ENCODE measurements around the gene CARMIL1. TPM values are rescaled to one million over a fixed set of nuclear protein-coding genes. Genes with fewer than 3 reads are reported as not detected.
"Not testable (repeated sequence)": the region's sequence is repeated elsewhere in the genome, so short reads cannot be mapped to it uniquely, and the experiment has no call there.

The CARMIL1 gene
- total RNA-seq, 1 experiment from 2014 or later, result 23.6 TPM

DNA sequence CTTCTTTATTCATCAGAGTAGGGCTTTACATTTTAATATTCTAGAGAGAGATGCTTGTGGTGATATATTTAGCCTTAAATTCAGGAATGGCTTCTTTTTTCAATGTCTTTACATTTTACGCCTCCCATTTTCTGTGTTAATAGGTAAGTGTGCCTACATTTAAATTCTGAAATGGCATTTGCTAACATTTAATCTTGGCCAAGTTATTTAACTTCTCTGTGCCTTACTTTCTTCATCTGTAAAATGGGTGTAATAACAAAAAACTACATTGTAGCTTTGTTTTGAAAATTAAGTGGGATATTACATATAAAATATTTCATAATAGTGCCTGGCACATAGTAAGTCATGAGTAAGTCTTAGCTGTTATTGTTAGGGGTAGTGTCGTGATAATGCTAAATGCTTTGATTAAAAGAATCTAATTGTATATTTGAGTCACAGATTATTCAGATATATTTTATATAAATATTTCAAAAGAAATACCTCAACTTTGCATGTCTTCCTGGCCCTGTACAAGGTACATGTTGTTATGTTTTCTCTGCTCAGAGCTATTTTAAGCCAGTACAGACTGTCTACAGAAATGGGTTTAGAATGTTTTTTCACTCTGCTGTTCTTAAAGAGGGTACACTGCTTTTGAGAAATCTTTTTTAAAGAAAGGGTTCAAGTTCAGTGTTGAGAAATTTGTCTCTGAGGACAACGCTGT lies 18.8 kb downstream of the CARMIL1 start:
- peaks cover 7% of the 10 kb centered on the region; the same call in 1 of the 2 replicates for H3K4me1 ChIP-seq (ENCODE audit: insufficient read depth, low read length)
- H3K4me3 Mint-ChIP-seq, result no peak overlapping the region
- no peak overlapping the region for H4K91ac ChIP-seq (ENCODE audit: insufficient read length, low read depth, low read length)
- no peak for TF ChIP-seq CTCF (conservative IDR thresholded peaks at IDR 0.05)
- H3K56ac ChIP-seq (ENCODE audit: insufficient read length, low read depth, low read length), result no peak overlapping the region
- no peaks in the 10 kb centered on the region for H3K23me2 ChIP-seq (ENCODE audit: insufficient read length, low read depth, low read length, poor library complexity, severe bottlenecking)
- H3K27me3 ChIP-seq (ENCODE audit: insufficient read depth, low read length), result no peaks in the 10 kb centered on the region
- no peak overlapping the region for H2BK120ac ChIP-seq (ENCODE audit: low read depth, low read length, poor library complexity, severe bottlenecking)
- no peak overlapping the region for H3K27ac Mint-ChIP-seq
- no peak overlapping the region for H3K4ac ChIP-seq (ENCODE audit: low read depth, low read length)
- no peak overlapping the region for H2AFZ ChIP-seq (ENCODE audit: low read length)
- H3K14ac ChIP-seq (ENCODE audit: insufficient read depth, low read length), result no peak overlapping the region
- no peak overlapping the region for H2BK15ac ChIP-seq (ENCODE audit: low read depth, low read length)
- H2AK5ac ChIP-seq (ENCODE audit: insufficient read length, low read length), result no peak overlapping the region
- DNase-seq, result no peak
- no peak overlapping the region for H3K23ac ChIP-seq (ENCODE audit: insufficient read length, low read depth, low read length)
- H3T11ph ChIP-seq (ENCODE audit: low read length), result no peak overlapping the region
- no peaks in the 10 kb centered on the region for H4K20me1 ChIP-seq (ENCODE audit: control insufficient read depth, insufficient read depth, insufficient read length)
- no CpG with 5 or more reads among the region's 3 CpGs for WGBS (ENCODE audit: extremely low coverage, insufficient read length, low lambda C conversion rate)
- H3K4me2 ChIP-seq (ENCODE audit: insufficient read depth, insufficient read length, low read length), result no peak overlapping the region
- peaks cover 5% of the 10 kb centered on the region; the same call in 1 of the 2 replicates for H3K79me2 ChIP-seq (ENCODE audit: insufficient read depth, low read length)
- 0 out of 7 replicates have a peak, but pooled peaks cover 0 to 2% (median 0%) of the 10 kb centered on the region in 3 experiments for H3K36me3 Mint-ChIP-seq (ENCODE audit: insufficient read depth in 1 of 3, low read depth in 3 of 3)
- peaks cover 26 to 29% of the 10 kb centered on the region in 2 experiments for H3K4me1 Mint-ChIP-seq
- H3K9me3 ChIP-seq (ENCODE audit: control insufficient read depth, low read depth, low read length), result no peaks in the 10 kb centered on the region
- no peak overlapping the region for H2BK12ac ChIP-seq (ENCODE audit: insufficient read length, low read depth, low read length)
- peaks cover 7% of the 10 kb centered on the region for H3K79me1 ChIP-seq (ENCODE audit: insufficient read depth, low read depth, low read length, poor library complexity, severe bottlenecking)
- H3K18ac ChIP-seq (ENCODE audit: insufficient read length, low read depth, low read length), result no peak overlapping the region
- no peak overlapping the region for H3K9ac ChIP-seq (ENCODE audit: extremely low read depth, insufficient read length, low read length)
- H2BK20ac ChIP-seq (ENCODE audit: low read depth, low read length, poor library complexity, severe bottlenecking), result no peak overlapping the region
- H2BK5ac ChIP-seq (ENCODE audit: insufficient read length, low read length), result no peak overlapping the region
- H3K27ac ChIP-seq (ENCODE audit: insufficient read length, low read depth, low read length), result no peak overlapping the region
- H3K9me3 Mint-ChIP-seq, result no peaks in the 10 kb centered on the region
- no peak overlapping the region for H4K5ac ChIP-seq (ENCODE audit: insufficient read length, low read depth, low read length)
- H3K27me3 Mint-ChIP-seq (ENCODE audit: low read depth), result no peaks in the 10 kb centered on the region
- no peak overlapping the region for H4K8ac ChIP-seq (replicated peaks; ENCODE audit: insufficient read length, low read depth, low read length)

DNA sequence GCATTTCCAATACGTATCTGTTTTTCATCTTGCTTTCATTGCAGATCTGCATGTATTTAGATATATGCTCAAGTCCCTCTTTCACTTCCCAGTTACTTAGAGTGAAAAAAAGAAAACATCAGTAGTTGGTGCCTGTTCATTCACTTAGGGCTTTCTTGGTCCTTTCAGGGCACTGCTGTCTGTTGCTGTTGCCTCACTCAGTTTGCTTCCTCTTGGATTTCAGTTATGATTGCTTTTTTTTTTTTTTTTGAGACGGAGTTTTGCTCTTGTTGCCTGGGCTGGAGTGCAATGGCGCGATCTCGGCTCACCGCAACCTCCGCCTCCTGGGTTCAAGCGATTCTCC lies 19.3 kb downstream of the CARMIL1 start:
- not testable (repeated sequence) for H3K56ac ChIP-seq (ENCODE audit: insufficient read length, low read depth, low read length); DNase-seq; H3K4me1 ChIP-seq (ENCODE audit: insufficient read depth, low read length); H2AFZ ChIP-seq (ENCODE audit: low read length); H3K79me1 ChIP-seq (ENCODE audit: insufficient read depth, low read depth, low read length, poor library complexity, severe bottlenecking); H3K23me2 ChIP-seq (ENCODE audit: insufficient read length, low read depth, low read length, poor library complexity, severe bottlenecking); H3K18ac ChIP-seq (ENCODE audit: insufficient read length, low read depth, low read length); H2BK15ac ChIP-seq (ENCODE audit: low read depth, low read length); H3K27me3 ChIP-seq (ENCODE audit: insufficient read depth, low read length); H3K79me2 ChIP-seq (ENCODE audit: insufficient read depth, low read length); H2BK12ac ChIP-seq (ENCODE audit: insufficient read length, low read depth, low read length); H3K9me3 Mint-ChIP-seq; H4K5ac ChIP-seq (ENCODE audit: insufficient read length, low read depth, low read length); H3T11ph ChIP-seq (ENCODE audit: low read length); H3K4ac ChIP-seq (ENCODE audit: low read depth, low read length); H4K20me1 ChIP-seq (ENCODE audit: control insufficient read depth, insufficient read depth, insufficient read length); H3K23ac ChIP-seq (ENCODE audit: insufficient read length, low read depth, low read length); H4K91ac ChIP-seq (ENCODE audit: insufficient read length, low read depth, low read length); H2BK120ac ChIP-seq (ENCODE audit: low read depth, low read length, poor library complexity, severe bottlenecking); H3K27ac ChIP-seq (ENCODE audit: insufficient read length, low read depth, low read length); H3K9ac ChIP-seq (ENCODE audit: extremely low read depth, insufficient read length, low read length); H3K4me2 ChIP-seq (ENCODE audit: insufficient read depth, insufficient read length, low read length); H3K27me3 Mint-ChIP-seq (ENCODE audit: low read depth); H3K36me3 Mint-ChIP-seq (ENCODE audit: insufficient read depth in 1 of 3, low read depth in 3 of 3); H2BK20ac ChIP-seq (ENCODE audit: low read depth, low read length, poor library complexity, severe bottlenecking); H4K8ac ChIP-seq (replicated peaks; ENCODE audit: insufficient read length, low read depth, low read length); H3K14ac ChIP-seq (ENCODE audit: insufficient read depth, low read length); H2BK5ac ChIP-seq (ENCODE audit: insufficient read length, low read length); H2AK5ac ChIP-seq (ENCODE audit: insufficient read length, low read length); H3K4me3 Mint-ChIP-seq; H3K9me3 ChIP-seq (ENCODE audit: control insufficient read depth, low read depth, low read length)
- Mint-ChIP-seq H3K27ac (0 out of 7 replicates have a peak overlapping the region, but pooled peaks of 1 of the 3 experiments have one; percentile 29), H3K4me1 (peaks cover 26 to 32% of the 10 kb centered on the region in 2 experiments)
- WGBS (ENCODE audit: extremely low coverage, insufficient read length, low lambda C conversion rate), result no CpG with 5 or more reads among the region's 8 CpGs

Data from H9 (cell line).